ENCODE measurements around the gene TMEM254.
"Not testable (repeated sequence)": the region's sequence is repeated elsewhere in the genome, so short reads cannot be mapped to it uniquely, and the experiment has no call there.

Gene TMEM254

DNA sequence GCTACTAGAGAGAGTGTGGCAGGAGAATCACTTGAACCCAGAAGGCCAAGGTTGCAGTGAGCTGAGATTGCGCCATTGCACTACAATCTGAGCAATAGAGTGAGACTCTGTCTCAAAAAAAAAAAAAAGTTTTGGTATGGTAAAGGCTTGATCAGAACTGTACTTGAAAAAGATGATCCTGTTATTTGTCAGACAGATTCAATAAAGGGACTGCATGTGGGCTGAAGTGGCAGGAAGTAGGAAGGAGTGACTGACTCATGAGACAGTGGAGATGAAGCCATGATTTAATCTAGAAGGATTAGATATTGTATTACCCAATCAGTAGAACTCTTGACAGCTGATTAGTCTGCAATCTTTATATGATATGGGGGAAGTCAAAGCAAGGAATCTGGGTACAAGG, 2.7 kb upstream of the TMEM254 start:
- DNase-seq (ENCODE audit: low read depth, low spot score) = no peak

DNA sequence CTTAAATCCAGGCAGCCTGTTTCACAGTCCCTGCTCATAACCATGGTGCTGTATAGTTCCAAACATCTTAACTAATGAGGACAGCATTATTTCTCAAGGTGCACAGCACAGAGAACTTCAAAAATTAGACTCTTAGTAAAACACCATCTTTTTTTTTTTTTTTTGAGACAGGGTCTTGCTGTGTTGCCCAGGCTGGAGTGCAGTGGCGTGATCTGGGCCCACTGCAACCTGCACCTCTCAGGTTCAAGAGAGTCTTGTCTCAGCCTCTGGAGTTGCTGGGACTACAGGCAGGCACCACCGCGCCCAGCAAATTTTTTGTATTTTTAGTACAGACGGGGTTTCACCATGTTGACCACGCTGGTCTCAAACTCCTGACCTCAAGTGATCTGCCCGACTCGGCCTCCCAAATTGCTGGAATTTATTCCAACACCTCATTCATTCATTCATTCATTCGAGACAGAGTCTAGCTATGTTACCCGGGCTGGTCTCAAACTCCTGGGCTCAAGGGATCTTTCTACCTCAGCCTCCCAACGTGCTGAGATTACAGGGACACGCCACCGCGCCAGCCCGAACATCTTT, 507 bp upstream of the TMEM254 start:
- DNase-seq (ENCODE audit: low read depth, low spot score) = no peak

DNA sequence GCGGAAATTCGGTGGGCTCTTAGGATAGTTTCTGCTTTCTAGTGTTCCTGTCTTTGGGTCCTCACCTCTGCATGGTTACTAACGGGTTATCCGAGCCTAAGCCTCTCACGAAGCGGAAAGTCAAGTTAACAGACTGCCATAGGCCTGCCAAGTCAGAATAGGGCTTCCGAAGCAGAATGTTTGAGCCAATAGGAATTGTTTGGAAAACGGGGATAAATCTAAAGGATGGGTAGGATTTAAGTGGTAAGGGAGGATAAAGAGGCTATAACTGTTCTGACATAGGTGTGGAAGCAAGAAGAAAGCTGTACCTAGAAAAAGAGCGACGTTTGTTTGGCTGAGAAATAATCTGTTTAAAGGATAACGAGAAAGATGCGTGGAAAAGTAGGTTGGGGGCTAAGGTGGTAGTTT, 851 bp downstream of the TMEM254 start:
- no peak for DNase-seq (ENCODE audit: low read depth, low spot score)

DNA sequence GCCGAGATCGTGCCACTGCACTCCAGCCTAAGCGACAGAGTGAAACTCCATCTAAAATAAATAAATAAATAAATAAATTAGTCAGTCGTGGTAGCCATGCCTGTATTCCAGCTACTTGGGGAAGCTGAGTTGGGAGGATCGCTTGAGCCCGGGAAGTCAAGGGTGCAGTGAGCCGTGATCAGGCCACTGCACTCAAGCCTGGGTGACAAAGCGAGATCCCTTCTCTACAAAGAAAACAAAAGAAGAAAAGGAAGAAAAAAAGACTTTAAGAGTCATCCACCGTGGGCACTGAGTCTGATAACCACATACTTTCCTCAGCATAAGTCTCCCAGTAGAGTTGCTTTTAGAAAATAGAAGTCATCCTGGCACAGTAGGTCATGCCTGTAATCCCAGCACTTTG, 2.6 kb downstream of the TMEM254 start:
- no peak for DNase-seq (ENCODE audit: low read depth, low spot score)

DNA sequence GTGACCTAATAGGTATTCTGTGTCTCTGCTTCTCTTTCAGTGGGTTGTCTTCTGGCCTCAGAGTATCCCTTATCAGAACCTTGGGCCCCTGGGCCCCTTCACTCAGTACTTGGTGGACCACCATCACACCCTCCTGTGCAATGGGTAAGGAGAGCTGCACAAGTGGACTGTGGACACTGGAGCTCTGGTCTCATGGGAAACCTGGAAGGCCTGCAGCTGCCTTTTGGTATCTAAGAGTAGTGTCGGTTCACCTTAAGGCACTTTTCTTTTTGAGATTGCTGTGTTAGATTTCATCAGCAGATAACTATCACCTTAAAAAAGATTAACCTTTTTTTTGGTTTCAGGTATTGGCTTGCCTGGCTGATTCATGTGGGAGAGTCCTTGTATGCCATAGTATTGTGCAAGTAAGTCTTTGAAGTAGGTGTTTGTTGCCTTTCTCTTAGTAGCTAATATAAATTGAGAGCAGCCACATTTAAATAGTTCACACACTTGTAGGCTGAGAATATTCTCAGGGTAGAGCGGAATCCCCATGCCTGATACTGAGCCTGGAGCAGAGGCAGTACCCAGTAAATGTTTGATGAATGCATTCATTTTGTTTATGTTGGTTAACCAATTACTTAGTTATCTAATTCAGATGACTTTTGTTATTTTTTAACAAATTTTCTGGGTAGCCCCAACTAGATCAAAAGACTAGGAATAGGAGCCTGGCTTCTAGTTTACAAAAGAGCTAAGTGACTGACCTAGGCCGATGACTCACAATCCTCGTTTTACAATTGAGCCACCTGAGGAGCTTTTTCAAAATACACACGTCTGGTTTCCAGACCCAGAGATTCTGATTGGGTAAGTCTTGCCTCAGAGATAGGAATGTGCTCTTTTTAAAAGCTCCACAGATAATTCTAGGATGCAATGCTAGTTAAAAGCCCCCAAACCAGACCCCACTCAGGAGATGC, 3.6 kb downstream of the TMEM254 start:
- no peak for DNase-seq (ENCODE audit: low read depth, low spot score)

DNA sequence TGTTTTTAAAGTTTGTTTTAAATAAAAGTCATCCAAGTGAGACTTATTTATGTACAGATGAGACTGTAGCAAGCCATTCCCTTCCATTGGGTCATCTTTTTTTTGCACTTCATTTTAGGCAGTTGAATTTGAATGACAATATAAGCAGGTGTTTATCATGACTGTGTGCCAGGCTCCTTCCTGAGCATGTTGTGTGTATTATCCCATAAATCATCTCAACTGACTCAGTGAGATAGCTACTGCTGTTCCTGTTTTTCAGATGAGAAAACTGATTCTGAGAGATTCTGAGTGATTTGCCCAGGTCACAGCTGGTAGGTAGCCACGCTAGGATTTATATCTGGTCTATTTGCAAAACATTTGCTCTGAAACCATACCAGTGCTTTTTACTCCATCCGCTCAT, 11.7 kb downstream of the TMEM254 start:
- no peak for DNase-seq (ENCODE audit: low read depth, low spot score)

- DNase-seq (ENCODE audit: low read depth, low spot score) = no peak
These were observed 15.8 kb downstream of the TMEM254 start for GRCh38 chr10:80094231-80094630.

DNA sequence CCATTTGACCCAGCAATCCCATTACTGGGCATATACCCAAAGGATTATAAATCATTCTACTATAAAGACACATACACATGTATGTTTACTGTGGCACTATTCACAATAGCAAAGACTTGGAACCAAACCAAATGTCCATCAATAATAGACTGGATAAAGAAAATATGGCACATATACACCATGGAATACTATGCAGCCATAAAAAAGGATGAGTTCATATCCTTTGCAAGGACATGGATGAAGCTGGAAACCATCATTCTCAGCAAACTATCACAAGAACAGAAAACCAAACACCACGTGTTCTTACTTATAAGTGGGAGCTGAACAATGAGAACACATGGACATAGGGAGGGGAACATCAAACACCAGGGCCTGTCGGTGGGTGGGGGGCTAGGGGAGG, 19.8 kb downstream of the TMEM254 start:
- DNase-seq (ENCODE audit: low read depth, low spot score) = not testable (repeated sequence)

GRCh38 chr10:80099295-80099694, 20.8 kb downstream of the TMEM254 start:
- not testable (repeated sequence) for DNase-seq (ENCODE audit: low read depth, low spot score)

- no peak for DNase-seq (ENCODE audit: low read depth, low spot score)
These were observed 21.7 kb downstream of the TMEM254 start for GRCh38 chr10:80100116-80100515.

DNA sequence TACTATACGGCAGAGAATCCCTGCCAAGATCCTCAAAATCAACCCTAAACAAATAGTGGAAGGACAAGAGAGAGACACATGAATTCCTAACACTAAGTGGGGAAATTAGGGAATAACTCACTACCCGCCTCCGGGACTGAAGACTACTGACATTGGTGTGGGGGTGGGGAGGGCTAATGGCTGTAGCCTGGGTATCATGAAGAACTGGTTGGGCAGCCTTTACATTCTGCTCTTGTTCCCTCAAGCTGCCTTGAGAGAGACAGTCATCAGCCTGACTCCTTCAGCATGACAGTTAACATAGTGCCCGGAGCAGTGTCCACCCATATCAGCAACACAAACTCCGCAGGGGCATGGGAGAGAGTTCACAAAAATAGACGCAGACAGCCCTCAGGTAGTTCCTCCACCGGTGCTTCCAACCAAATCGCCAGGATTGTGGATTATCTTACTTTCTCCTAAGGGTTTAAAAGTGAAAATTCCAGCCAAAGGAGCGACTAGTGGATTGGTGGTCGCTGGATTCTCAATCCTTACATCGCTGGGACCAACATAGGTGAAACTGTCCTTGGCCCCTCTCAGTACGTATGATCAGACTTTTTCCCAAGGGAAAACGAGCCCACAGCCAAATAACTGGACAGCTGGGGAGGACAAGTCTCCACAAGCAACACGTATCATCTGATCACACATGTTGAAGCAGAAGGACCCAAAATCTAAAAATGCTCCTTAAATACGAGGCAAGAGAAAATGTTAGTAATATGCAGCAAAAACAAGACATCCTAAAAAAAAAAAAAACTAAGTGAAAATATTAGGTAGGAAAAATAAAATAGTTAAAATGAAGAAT, 22.6 kb downstream of the TMEM254 start:
- no peak for DNase-seq (ENCODE audit: low read depth, low spot score)

DNA sequence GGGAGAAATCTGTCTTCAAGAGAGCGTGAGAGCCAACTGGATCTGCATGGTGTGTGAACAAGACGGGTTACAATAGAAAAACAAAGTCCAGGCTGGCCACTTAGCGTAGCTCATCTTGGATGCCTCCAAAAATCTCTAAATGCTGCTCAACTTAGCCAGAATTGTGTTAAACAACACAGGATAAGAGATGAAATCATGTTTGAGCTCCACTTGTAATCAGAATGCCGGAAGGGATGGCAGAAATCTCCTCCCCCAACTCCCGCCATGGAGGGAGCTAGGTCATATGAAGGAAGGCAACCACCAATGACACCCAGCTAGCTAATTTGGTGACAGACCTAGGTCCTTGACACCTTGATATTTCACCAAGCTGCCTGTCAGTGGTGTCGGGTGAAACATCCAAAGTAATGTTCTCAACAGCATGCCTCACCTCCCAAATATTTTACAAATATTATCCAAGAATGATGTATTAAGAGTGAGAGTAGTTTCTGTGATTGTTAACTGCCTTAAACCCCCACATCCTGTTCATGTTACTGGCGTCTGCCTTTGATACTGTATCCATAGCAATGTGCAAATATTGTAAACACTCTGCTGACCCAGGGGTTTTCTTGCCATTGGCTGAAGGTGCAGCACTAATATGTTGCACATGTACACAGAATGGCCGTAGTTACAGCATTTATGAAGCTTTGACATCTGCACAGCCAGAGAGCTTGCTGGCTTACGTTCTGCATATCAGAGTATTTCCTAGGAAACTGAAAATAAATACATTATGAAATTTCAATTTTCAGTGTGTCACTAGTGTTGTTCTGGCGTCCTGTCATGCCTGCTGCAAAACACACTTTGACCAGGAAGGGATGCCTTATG, 25.8 kb downstream of the TMEM254 start:
- DNase-seq (ENCODE audit: low read depth, low spot score) = peak; percentile 26

DNA sequence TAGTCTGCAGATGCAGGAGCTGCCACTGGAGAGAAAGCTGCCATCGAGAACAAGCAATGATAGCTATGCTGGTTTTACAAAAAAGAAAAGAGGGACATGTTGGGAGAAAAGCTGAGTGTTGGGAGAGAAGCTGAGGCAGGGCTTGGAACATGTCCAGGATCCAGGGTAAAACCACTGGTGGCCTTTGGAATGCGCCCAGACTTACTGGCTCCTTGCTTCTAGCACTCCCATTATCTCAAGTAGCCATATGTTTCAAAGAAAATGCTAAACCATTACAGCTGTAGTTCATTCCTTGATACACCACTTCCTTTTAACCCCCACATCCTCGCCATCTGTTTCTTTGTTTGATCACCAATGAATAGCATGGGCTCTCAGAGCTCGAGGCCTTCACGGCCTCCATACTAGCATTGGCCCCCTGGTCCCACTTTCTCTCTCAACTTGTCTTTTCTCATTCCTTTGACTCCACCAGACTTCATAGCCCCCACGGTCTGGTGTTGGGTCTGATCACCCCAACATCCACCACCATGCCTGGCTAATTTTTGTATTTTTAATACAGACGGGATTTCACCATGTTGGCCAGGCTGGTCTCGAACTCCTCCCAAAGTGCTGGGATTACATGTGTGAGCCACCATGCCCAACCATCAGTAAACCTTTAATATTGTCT, 30.2 kb downstream of the TMEM254 start:
- no peak for DNase-seq (ENCODE audit: low read depth, low spot score)

- DNase-seq (ENCODE audit: low read depth, low spot score) = no peak
These were observed 32.5 kb downstream of the TMEM254 start for GRCh38 chr10:80110986-80111385.

- DNase-seq (ENCODE audit: low read depth, low spot score) = no peak
These were observed 40.2 kb downstream of the TMEM254 start for GRCh38 chr10:80118669-80119068.

GRCh38 chr10:80122110-80122710, 43.7 kb downstream of the TMEM254 start:
- no peak for DNase-seq (ENCODE audit: low read depth, low spot score)

DNA sequence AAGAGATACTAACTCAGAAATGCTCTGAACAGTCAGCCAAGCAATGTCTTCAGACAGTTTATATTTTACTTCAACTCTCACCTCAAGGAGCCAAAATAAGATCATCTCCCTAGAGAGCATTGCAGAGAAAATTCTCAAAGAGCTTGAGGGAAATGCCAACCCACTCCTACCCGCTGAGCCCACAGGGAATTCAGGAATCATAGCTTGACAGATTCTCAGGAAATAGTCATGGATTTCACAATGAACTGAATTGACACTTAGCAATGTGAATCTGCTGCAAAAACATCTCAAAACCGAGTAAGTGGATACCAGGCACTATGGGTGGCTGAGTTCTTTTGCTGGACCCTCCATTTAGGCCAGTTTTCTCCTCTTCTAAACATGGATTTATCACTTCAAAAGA, 44.3 kb downstream of the TMEM254 start:
- no peak for DNase-seq (ENCODE audit: low read depth, low spot score)

DNA sequence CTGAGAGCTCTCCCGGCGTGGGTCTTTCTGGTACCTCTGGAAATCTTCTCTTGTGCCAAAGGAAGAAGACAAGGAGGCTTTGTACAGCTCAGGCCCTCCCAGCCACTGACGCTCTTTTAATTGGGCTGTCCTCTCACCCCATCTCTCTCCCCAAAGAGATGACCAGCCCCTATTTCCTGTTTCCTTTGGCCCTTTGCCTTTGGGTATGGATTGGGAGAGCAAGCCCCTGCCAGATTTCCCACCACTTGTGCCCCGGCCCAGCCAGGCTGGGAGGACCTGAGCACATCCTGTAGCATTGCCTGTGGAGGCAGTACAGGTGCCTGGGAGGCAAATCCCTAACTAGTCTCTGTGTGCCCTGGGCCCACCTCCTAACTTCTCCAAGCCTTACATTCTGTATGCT, 48.4 kb downstream of the TMEM254 start:
- no peak for DNase-seq (ENCODE audit: low read depth, low spot score)

GRCh38 chr10:80131499-80131901, 53.0 kb downstream of the TMEM254 start:
- DNase-seq (ENCODE audit: low read depth, low spot score) = no peak

Measured in smooth muscle cell of the brain vasculature (primary cell).